HK-2 (cell line): Measurements from ENCODE around the gene RALGDS.

Experiments
- DNase-seq: peaks from one replicate; pipeline ENCODE4 v3.0.0-alpha.2; 2018; ENCODE audit not compliant: unreplicated experiment

Gene RALGDS

DNA sequence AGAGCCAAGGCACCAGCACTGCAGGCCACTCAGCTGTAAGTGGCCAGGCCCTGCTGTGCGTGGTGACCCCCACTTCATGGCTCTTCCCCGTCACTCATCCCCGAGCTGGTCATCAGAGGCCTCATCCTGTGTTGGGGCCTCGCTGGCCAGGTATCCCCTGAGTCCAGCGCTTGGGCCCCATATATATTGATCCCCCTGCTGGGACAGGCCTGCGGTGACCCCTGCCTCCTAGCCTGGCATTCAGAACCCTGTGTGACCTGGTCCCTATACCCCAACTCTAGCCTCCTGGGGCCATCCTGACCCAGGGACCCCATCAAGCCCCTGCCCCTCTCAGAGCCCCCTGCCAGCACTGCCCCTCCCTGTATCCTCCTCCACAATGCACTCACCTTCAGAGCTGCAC is 30.0 kb upstream of the RALGDS start:
- DNase-seq, result no peak

DNA sequence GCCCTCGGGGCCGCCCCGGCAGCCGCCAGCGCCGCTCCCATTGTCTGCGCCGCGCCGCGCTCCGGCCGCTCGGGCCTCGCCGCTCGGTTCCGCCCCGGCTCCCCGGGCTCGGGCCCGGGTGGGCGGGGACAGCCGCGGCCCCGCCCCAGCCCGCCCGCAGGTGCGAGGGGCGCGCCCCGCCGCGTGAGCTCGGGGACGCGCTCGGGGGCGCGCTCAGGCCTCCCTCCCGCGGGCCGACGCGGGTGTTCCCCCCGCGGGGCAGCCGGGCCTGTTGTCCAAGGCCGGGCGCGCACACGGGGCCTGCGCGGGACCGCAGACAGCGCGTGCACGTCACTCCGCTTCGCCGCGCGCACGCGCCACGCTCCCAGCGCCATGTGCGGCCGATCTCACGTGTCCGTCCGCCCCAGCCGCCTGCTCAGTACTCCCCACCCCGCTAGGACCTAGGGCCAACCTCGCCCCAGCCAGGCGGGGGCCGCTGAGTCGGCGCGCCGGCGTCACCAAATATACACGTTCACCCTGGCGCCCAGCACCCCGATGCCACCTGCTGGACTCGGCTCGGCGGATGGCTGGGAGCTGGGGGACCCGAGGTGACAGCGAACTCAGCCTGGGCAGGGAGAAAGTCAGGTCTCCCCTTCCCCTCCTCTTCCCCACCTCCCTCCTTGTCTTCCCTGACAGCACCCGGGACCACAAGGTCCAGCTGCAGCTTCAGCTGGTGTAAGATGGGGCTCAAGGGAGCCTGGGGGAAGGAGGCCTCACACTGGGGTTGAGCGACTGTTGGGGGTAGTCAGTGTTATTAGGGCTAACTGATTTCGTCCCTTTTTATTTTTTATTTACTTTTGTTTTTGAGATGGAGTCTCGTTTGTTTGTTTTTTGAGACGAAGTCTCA is 28.3 kb upstream of the RALGDS start:
- peak; percentile 91 for DNase-seq

DNA sequence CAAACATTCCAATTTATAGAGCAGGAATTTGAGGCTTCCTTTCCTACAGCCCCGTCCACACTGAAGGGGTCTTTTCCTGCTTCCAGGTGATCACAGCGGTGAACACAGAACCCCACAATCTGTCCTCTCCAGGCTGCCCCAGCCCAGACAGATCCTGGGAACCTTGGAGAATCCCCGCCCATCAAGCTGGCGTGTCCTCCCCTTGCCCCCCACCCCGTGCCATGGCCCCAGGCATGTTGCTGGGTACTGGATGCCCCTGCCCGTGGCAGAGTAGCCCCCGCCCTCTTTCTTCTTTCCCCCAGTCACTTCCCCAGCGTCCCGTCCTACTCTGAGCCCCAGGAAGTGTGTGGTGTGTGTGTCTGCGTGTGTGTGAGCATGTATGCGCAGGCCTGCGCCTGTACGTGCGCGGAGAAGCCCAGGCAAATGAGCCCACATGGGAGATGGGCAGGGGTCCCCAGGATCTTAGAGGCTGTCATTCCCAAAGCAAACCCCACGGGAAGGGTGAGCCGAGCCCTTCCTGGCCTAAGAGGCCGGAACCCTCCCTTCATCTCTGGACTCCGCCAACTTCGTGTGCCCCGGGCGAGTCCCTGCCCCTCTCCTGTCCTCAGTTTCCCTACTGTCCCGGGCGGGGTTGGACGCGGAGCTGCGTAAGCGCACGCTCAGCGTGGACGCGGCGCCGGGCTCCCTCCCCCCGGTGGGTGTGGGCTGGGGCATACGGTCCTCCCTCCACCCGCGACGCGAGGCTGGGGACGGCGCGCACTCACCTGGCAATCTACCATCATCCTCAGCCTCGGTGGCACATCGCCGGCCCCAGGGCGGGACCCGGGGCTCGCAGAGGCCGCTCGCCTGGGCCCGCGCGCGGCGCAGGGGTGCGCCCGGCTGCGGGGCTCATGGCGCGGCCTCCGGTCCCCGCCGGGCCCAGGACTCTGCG is 27.4 kb upstream of the RALGDS start:
- peak; percentile 55 for DNase-seq

DNA sequence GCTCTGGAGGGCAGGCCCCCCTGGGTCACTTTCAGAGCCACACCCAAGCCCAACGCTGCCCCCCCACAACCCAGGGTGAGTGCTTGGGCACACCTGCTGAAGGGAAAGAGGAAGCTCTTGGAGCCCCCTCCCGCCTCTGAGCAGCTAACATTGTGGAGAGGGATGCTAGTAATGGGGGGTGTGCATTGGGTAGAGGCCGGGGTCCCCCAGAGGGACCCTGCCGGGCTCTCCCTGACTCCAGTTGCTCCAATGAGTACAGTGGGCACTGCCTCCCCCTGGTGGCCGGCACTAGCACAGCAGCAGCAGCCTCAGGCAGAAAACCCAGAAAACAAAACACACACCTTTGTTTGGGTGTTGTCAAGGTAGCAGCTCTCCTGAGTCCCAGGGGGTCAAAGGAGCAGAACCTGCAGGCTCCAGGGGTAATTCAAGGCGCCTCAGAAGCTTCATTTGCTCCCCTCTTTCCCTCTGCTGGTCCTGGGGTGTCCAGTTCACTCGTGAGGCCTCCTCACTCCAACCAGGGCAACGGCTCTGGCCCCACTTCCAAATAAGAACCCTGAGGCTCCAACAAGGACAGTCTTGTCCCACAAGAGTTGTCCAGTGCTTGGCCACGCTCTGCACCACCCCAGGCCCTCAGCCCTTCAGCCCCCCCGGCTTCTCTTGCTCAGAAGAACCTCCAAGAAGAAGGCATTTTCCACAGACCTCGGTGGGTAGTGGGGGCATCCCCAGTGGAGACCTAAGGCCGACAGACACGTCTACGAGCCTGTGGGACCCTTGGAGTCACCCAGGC is 26.6 kb upstream of the RALGDS start:
- DNase-seq, result peak; percentile 76

DNA sequence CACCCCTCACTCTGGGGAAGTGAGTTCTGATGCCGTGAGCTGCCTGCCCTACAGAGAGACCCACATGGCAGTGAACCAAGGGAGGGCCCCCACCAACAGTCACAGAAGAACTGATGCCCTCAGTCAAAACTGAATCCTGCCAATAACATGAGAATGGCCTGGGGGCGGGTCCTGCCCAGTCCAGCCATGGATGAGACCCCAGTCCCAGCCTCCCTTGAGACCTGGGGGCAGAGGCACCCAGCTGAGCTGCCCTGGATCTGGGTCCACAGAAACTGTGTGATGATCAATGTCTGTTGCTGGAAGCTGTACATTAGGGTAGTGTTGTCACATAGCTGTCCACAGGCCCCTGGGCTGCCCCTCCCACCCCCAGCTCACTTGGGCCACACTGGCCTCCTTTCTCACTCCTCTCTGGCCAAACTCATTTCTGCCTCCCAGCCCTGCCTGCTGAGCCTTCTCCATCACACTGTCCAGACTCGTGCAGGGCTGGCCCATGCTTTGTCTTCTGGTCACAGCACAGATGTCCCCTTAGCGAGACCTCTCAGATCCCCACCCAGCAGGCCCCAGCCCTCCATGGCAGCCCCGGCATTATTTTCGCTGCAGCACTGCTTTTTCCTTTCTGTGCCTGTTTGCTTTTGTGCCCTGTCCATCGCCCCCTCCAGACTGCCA is 25.8 kb upstream of the RALGDS start:
- no peak for DNase-seq

DNA sequence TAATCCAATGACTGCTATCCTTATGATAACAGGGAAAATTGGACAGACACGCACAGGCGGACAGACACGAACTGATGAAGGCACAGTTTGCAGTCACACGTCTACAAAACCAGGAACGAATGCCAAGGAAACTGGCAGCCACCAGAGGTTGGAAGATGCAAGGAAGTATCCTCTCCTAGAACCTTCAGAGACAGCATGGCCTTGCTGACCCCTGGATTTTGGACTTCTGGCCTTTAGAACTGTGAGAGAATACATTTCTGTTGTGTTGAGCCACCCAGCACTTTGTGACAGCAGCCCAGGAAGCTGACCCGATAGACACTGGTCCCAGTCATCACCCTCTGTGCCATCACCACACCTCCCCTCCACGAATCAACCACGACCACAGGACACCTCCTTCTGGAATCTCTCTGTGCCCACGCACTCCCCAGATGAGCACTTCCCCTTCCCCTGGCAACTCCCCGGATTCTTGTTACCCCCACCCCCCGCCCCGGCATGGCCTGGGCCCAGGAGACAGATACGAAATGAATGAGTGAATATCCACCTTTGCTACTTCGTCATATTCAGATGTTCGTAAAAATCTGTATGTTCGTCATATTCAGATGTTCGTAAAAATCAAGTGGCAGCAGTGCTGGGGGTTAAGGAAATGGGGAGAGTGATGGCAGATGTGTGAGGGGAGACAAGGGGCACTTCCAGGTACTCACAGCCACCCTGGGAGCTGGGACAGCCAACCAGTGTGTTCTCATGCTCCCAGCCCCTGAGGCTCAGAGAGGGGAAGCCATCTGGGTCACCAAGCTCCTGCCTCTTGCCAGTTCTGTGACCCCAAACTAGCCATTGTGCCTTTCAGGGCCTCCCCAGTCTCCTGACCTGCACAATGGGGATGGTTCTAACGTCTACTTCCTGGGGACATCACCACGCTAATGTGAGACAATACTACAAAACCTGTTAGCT is 24.1 kb upstream of the RALGDS start:
- no peak for DNase-seq

DNA sequence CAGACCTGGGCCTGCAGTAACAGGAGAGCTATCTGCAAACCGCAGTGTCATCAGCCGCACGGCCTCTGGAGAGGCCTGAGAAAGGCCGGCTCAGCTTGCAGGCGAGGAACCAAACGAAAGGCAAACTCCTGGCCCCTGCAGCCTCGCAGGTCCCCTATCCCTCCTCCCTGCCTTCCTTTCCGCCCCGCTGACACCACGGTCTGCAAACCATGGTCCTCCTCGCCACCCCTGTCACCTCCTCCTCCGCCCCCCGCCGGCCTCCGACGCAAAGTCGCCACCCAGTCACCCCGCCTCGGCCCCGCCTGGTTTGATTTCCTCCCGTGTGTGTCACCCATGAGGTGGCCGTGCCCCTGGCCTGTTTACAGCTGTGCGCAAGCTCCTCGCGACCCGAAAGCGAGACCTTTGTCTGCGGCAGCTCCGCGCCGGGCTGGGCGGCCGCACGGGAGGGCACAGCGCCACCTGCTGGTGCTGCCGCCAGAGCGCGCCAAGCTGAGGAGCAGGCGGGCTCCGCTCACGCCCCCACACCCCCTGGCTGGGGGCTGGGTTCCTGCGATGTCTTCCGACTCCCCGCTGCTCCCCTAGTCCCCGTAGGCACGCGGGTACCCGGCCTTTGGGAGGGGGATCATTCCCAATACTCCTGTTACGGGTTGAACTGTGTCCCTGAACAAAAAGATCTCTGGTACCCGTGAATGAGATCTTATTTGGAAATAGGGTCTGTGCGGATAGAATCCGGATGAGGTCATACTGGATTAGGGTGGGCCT is 23.3 kb upstream of the RALGDS start:
- peak; percentile 82 for DNase-seq

DNA sequence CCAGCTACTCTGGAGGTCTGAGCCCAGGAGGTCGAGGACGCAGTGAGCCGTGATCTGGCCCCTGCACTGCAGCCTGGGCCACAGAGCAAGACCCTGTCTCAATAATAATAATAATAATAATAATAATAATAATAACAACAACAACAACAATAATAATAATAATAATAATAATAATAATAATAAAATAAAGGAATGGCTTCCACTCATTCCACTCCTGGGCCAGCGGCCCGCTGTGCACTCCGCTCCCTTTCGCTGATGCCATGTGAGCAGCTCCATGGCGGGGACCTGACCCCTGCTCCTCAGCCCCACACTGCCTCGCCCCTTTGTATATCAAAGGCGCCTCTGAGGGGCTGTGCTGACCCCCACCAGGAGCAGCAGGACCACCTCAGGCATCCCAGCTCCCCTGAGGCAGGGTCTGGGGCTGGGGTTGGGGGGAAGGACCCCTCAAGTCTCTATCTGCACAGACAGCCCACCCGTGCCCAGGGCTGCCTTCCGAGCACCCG is 22.6 kb upstream of the RALGDS start:
- DNase-seq, result no peak

DNA sequence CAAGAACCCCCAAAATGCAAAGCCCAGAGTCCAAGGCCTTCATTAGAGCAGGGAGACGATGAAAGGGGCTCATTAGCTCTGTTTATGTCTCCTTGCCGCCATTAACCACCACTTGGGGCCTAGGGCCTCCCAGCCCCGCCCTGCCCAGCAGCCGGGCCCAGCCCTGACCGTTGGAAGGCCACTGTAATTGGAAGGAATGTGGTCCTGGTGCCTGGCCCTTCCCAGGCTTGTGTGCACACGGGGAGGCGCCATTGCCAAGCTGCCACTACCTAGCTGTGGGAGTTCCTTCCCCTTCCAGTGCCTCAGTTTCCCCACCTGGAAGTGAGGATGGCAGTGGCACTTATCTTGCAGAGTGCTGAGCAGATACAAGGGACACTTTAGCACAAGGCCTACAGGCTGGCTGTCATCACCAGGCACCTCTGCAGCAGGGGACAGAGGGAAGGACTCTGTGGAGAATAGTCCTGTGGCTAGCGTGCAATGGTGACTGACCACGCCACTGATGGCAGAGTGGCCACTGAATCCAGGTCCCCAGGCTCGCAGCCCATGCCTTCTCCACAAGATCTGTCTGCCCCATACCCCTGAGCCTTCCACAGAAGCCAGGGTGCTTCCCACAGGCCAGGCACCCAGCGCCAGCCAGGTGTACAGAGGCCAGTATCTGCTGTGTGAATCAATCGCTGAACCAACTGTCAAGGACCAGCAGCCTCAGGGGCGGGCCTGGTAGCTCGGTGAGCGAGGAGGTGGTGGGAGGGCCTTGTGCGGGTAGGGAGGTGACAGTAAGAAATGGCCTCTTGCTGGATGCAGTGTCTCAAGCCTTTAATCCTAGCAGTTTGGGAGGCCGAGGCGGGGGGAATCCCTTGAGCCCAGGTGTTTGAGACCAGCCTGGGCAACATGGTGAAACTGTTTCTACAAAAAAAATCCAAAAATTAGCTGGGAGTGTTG is 21.9 kb upstream of the RALGDS start:
- no peak for DNase-seq

DNA sequence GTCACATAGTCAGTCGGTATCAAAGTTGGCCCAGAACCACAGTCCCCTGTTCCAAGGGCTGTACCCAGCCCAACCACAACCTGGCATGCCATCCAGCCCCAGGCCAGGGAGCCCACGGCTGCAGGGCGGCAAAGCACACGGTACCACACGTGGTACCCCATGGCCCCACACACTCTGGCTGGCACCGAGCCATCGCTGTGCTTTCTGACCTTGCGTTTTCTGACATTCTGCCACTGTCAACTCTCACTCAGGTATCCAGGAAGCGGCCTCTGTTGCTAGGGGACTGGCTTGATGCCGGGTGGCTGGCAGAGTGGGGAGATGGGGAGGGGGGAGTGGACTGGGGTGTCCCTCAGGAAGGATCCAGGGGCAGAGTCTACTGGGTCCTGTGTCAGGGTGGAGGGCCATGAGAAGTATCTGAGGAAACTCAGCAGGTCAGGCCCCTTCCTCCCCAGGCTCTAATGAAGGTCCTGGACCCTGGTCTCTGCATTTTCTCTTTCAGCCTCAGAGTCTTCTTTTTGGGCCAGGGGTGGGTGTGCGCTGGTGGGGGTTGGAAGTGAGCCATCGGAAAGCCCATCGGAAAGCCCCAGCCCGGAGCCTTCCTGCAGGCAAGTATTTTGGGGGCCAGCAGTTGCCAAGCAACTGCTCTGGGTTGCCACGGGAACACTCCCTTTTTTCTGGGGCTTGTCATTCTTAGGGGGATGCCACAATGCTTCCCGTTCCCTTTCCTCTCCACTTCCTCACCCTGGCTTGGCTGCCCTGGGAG is 21.0 kb upstream of the RALGDS start:
- DNase-seq, result no peak

DNA sequence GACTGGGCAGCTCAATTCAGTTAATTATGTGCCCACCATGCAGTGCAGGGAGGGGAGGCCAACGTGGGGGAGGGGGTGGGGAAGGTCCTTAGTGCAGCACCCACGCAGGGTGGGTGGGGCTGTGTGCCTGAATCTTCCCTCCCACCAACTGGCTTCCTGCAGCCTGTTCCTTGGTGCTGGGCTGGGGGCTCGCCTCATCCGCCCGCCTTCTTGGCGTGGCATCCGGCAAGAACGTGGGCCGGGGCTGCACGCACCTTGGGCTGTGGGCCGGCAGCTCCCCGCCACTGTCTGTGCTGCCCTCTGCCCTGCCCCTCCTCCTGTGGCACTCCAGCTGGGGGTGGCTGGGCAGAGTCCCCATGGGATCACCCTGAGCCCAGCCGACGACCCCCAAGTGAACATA is 19.6 kb upstream of the RALGDS start:
- no peak for DNase-seq

DNA sequence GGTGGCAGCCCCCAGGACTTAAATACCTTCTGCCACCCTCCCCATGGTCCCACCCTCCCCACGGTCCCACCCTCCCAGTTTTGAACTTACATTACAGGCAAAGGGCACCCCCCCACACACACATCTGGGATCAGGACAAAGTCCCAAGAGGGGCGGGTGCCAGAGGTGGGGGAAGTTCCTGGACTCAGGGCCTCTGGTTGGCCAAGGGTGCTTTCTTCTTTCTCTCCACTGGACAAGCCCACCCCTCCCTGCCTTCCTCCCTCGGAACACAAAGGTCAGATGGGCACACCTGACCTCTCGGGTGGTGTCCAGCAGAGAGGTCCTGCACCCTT is 19.1 kb upstream of the RALGDS start:
- DNase-seq, result no peak

DNA sequence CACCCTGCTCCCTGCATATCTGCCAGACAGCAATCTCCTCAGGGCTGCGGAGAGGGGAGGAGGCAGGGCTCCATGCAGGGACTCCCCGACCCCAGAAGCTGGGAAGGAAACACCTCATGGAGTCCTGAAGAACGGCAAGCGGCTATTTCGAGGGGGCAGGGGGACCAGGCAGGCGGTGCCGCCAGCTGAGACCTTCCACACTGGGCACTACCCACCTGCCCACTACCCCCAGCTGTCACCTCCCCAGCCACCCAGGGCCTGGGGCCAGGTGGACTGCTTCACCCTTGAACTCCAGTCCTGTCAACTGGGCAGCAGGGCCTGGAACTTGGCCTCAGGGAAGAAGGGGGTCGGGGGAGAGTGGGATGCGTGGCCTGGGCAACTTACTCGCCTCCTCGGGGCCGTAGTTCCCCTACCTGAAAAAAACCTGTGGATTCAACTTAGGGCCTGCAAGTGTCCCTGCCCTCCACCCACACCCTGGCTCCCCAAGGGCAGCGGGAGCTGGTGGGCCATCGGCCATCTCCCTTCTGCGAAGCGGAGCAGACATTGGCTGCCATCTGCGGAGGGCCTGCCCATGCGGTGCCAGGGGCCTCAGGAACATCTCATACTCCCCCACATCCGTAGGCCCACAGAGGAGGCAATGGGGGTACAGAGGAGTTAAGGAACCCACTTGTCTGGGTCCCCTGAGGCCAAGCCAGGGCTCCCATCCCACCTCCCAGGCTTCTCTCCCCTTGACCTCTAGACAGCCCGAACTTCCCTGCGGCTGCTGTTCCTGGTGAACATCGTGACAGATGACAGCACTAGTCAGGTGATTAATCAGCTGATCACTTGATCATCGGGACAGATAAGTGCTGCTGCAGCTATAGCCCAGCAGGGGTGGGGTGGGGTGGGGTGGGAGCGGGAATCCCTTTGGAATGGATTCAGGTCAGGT is 18.5 kb upstream of the RALGDS start:
- no peak for DNase-seq

DNA sequence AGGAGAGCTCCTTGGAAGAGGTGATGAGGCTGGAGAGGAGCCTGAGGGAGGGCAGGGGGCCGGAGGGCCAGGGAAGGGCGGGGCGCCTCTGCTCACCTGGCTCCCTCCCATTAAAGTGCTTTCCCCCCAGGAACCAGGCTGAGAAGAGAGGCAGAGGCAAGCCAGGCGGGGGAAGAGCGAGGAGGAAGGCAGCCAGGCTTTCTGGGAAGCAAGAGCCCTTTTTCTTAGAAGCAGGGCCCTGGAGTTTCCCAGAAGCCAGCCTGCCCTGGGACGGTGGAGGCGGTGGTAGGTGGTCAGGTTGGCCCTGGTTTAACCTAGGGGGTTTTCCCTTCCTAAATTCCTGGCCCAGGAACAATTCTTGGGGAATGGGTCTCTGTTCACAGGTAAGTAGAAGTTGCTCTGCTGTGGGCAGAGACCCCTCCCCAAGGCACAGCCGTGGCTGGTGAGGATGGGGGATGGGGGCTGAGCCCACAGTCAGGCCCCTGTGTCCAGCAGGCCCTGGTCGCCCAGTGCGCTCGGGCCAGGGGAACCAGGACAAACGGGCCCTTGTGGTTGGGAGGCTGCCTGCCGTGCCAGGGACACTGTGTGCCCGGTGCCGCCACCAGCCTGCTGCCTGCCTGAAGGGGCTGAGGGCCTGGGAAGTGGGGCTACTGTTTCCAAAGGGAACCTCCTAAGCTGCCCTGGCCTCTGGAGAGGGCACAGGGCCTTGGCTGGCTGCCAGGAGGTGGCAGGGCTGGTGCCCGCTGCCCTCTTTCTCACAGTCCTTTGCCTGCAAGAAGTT is 16.6 kb upstream of the RALGDS start:
- no peak for DNase-seq

DNA sequence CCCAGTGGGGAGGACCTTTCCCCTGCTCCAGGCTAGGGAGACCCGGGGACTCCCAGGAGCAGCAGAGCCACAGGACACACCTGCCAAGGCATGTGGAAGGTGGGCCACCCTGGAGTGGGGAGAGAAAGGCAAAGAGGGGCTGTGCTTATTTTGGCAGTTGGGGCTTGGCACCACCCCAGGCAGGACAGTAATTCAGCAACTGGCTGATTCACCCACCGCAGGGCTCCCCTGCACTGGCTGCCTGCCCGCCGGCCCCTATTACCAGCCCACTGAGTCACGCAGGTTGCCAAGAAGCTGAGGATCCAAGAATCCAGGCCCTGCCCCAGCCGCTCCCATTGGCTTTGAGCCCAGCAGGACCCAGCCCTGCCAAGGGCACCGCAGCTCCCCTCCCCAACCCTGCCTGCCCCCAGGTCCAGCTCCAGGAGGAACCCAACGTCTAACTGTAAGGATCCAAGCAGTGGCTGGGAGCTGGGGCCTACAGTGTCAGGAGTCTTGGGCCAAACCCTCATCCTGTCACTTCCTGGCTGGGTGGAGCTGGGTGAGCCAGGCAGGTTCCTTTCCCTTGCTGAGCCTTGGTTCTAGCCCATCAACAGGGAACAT is 14.2 kb upstream of the RALGDS start:
- peak; percentile 94 for DNase-seq
